ENCODE measurements around the gene SERPINA4. TPM values are rescaled to one million over a fixed set of nuclear protein-coding genes. Genes with fewer than 3 reads are reported as not detected.
A peak's percentile ranks its signal among the peaks of the same experiment; 100 is the strongest.
"Not testable (repeated sequence)": the region's sequence is repeated elsewhere in the genome, so short reads cannot be mapped to it uniquely, and the experiment has no call there.

The SERPINA4 gene
- total RNA-seq, 1 donor from 2014 or later = not detected

DNA sequence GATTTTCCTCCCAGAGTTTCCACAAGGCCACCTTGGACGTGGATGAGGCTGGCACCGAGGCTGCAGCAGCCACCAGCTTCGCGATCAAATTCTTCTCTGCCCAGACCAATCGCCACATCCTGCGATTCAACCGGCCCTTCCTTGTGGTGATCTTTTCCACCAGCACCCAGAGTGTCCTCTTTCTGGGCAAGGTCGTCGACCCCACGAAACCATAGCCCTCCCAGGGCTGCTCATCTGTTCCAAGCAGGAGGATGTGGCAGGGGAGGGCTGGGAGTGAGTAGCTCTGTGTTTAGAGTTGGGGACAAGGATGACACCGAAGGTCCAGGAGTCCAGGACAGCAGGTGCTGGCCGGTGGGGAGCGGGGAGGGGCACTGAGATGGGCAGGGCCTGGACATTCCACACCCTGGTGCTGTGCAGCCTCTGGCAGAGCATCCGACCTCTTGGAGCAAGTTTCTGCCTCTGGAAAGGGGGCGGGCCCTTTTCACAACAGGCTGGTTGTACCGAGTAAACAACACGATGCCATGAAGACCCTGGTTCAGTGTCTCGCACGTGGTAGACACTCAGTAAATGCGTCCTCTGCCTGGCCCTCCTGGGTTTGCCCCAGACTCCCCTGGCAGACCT lies 8.2 kb downstream of the SERPINA4 start:
- no peak for DNase-seq

DNA sequence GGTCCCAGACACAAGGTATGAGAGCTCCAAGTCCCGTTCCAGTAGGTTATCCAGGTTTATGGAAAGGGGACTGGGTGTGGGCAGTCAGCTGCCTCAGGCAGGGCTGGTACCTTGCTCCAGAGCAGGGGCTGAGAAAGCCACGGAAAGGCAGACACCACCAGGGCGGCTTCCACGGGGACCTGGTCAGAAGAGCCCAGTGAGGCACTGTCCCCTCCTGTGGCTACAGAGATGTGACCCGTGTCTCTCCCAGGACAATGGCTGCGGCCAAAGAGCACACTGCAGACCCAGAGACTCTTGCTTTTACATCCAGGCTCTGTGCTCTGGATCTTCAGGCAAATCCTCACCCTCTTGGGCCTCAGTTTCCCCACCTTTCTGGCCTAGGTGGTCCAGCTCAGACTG lies 8.8 kb downstream of the SERPINA4 start:
- DNase-seq = no peak

DNA sequence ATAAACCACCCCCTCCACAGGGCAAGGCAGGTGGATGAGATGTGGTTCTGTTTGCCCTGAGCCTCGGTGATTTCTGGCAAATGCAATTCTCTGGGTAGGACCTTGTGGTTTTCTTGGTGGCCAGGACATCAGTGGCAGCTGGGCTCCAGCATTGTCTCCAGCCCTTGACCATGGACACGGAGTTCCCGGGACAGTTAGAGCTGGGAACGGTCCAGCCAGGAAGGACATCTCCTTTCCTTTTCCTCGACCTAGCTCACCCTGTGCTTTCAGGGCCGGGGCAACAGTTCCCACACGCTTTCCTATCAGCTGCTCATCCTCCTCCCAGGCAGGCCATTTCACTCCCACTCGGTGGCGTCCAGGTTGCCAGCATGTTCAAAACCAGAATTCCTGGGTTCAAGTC lies 9.2 kb downstream of the SERPINA4 start:
- no peak for DNase-seq

DNA sequence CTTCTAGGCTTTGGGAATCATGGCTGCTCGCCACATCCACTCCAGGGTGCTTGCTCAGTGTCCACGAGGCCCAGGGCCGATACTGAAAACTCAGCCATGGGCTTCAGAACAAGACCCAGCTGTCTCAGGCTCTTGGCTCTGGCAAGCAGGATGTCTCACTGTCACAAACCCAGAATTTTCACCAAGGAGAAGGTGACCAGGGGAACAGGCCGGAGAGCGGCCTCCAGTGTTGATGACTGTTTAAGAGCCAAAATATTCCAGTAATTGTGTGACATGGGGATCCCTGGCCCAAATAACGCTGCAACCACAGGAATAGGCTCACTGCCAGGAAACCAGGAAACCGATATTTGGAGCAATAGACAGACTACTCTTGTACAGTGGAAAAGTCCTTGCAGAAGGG lies 10.2 kb downstream of the SERPINA4 start:
- DNase-seq = peak; percentile 32

DNA sequence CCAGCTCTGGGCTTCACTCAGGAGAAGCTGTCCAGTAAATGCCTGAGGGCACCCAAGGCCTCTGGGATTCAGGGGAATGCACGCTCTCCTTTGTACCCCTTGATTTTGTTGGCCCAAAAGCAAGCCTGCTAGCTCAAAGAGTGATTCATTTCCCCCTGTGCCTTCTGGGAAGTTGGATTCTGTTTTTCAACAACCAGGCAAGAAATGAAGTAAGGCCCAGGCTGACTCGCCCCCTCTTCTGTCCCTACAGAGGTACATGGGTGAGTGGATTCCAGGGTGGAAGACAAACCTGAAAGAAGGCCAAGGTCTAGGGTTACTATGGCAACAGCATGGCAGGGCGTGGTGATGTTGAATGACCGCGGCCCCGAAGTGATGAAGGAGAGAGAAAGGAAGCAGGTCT lies 10.7 kb downstream of the SERPINA4 start:
- peak; percentile 20 for DNase-seq

DNA sequence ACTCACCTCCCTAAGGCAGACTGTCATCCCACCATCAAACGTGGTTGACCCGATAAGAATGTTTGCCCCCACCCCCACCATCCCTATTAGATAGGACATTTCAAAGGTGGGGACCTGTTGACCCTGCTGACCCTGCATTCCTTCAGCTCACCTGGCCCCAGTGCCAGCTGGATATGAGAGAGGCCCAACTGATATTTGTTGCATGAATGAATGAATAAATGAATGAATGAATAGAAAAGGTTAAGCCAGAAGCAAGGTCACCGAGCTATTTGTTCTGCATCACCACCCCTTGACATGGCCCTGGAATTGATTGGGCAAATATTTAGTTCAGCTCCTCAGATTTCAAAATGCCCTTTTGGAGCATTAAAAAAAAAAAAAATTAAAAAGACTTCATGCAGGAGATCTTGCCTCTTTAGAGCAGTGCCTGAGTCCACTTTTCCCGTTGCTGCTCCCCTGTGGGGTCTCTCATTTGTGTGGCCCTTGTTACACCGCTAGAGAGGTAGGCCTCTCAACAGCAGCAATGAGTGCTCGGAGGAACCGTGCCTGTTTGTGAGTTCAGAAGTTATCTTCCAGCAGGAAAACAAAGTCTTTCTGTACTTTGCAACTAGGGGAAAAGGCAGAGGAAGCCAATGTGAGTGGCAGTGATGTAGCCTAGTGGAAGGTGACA lies 11.5 kb downstream of the SERPINA4 start:
- DNase-seq = no peak

DNA sequence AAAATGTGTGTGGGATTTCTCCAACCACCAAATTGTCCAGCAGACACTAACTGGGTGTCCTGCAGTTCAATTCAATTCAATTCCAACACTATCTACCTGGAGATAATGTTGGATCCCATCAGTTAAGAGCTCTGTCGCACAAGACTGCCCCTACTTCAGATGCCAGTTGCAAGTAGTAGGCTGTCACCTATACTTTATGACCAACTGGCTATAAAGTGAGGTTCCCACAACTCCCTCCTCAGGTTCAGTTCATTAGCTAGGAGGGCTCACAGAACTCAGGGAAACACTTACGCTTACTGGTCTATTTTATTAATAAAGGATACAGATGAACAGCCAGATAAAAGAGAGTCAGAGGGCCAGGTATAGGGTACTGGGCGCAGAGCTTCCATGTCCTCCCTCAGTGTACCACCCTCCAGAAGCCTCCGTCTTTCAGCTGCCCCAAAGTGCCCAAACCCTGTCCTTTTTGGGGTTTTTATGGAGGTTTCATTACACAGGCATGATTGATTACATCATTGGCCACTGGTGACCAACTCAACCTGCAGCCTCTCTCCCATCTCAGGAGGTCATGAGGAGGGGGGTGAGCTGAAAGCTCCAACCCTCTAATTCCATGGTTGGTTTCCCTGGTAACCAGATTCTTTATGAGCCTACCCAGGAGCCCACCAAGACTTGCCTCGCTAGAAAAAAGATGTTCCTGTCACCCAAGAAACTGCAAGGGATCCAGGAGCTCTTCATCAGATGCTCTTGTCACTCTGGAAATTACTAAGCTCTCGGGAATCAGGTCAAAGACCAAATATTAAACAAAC lies 12.4 kb downstream of the SERPINA4 start:
- no peak for DNase-seq

DNA sequence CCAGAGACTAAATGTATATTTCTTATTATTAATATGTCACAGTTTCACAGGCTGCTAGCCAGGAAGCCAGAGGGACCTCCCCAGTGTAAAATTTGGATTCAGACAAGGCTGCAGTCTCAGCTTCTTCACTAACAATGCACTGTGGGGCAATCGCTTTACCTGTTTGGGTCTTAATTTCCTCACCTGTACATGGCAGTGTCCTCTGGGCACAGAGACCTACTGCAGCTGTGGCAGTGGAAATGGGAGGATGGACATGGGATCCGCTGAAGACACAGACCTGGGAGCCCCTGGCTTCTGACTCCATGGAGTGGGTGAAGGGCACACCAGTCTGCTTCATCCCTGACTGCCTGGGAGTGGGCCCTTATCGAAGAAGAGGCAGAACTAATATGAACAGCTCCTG lies 13.1 kb downstream of the SERPINA4 start:
- DNase-seq = no peak

DNA sequence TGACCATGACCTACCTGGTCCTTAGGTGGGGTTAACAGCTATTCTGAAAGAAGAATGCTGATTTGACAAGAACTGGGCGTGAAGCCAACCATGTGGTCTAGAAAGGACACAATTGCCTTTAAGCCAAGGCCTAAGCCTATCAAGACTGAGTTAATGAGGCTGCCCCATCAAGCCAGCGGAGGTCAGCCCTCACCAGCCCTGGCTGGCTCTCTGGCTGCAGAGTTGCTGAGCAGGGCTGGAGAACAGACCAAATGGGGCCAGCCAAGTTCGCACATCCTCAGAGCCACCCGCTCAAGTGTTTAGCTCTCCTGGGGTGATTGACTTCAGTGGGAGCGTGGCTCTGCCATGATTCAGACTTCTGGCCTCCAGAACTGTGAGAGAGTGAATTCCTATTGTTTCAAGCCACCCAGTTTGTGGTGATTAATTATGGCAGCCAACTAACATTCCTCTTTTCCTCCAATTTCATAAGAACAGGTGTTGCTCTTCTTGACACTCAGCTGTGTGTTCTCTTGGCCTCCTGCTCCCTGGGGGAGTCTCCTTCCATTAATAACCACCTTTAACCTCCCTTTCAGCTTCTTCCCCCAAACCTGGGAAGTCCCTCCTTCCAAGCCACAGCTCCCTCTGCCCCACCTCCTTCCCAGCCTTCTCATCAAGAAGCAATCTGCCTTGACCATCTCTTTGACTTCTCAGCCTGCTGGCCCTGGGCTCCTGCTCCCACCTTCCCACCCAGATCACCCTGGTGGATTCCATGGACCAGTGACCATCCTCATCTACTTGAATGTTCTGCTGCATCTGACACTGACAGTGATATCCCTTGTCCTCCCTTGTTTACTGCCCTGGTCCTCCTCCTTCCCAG lies 14.7 kb downstream of the SERPINA4 start:
- no peak for DNase-seq

DNA sequence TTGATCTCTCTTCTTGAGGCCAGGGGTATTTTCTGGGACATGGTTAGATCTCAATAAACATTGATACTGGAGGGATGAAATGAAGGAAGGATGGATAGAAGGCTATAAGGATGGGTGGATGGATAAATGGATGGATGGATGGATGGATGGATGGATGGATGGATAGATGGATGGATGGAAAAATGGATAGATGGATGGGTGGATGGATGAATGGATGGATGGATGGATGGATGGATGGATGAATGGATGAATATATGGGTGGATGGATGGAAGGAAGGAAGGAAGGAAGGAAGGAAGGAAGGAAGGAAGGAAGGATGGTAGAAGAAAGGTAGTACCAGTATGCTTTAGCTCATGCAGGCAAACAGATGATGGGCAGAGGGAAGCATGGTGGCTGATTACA lies 16.2 kb downstream of the SERPINA4 start:
- DNase-seq = not testable (repeated sequence)

DNA sequence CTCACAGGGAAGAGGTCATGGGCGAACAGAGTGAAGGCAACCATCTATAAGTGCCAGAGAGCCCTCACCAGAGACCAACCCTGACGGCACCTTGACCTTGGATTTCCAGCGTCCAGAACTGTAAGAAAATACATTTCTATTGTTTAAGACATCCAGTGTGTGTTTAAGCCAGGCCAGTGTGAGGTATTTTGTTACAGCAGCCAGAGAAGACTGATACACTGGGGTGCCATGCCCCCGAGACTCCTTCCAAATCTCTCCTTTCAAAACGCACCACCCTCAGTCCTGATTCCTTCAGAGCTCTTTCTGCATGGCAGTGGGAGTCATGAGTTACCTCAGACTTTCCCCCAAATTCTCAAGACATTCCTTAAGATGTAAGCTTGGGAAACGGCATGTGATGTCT lies 17.5 kb downstream of the SERPINA4 start:
- no peak for DNase-seq

DNA sequence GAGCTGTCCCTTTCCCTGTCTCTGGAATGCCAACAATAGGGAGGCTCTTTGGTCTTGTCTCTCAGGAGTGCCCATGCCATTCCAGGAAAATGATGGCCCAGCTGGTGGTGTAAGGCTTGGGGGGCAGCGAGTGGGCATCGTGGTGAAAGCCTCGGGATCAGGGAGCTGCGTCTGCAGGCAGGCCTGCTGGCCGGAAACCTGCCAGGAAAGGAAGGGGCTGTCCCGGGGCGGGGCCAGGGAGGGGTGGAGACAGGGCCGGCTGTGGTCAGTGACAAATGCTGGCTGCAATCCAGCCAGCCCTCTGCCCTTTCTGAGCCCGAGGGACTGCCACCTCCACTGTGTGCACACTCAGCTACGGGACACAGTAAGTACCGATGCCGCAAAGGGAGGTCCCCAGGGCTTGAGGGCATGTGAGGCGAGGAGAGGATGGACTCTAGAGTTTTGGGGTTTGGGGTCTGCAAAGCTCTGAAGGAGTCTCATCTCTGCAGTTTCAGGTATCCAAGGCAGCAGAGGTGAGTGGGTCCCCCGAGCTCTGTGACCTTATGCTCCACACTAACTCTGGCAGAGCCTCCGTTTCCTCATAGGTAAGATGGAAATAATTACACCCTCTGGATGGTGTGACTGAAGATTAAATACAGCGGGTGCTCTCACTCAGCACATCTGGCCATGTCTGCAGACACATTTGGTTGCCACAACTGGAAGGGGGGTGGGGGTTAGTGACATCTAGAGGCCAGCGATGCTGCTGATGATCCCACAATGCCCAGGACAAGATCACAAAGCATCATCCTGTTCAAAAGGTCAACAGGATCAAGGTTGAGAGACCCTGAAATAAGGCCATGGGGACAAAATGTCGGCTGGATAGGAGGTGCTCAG lies 20.1 kb downstream of the SERPINA4 start, which contains the start of gene SERPINA5:
TSS of gene SERPINA5 (plus strand) at position 300 of the 873 bp plus-strand sequence. CDS start 5,937 bp downstream, outside the sequence.
- DNase-seq = peak; percentile 28

DNA sequence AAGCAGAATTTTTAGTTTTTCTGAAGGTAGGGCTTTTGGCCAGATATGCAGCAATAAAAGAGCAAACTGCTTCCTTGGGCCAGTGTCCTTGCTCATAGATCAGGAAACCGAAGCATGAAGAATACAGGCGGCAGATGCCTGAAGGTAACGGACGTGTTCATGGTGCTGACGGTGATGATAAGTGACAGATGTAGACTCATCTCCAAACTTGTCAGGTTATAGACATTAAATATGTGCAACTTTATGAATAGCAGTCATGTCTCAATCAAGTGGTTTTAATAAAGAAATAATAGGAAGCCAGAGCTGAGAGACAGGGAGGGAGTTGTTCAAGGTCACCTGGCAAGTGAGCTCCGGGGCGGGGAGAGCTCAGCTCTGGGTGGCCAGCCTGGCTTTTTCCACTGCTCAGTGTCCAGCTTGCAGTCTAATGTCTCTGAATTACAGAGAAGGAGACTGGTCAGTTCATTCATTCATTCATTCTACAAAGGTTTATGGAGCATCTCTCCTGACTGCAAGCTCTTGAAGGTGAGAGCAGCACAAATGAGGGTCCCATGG lies 21.0 kb downstream of the SERPINA4 start:
- no peak for DNase-seq

DNA sequence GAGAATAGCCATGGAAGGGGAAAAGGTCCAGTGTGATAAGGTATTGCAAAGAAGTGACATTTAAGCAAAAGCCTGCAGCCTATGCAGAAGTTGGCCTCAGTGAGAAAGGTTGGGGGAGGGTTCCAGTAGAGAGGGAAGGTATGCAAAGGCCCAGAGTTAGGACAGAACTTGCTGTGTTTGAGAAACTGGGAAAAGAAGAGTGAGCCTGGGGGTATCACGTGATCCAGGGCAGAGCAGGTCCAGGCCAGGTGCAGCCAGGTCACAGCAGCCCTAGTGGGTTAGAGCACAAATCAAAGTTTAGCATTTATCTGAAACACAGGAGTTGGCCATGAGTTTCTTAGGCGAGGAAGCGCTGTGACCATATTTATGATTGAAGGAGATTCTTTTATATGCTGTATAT lies 21.6 kb downstream of the SERPINA4 start:
- DNase-seq = no peak

DNA sequence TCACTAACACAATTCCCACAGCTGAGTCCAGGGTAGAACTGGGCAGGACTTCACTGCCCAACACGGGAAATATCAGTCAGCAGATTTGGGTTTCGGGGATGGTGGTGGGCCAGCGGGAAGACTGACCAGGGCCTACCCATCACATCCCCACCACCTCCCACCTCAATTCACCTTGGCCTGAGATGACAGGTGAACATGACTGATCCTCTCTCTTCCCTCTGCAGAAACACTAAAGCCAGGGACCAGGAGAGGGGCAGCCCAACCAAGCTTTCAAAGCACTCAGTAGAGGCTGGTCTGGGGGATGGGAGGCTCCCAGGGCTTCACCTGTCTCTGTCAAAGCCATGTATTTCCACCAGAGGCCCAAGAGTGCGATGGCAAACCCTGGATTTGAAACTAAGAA lies 22.3 kb downstream of the SERPINA4 start:
- DNase-seq = no peak

DNA sequence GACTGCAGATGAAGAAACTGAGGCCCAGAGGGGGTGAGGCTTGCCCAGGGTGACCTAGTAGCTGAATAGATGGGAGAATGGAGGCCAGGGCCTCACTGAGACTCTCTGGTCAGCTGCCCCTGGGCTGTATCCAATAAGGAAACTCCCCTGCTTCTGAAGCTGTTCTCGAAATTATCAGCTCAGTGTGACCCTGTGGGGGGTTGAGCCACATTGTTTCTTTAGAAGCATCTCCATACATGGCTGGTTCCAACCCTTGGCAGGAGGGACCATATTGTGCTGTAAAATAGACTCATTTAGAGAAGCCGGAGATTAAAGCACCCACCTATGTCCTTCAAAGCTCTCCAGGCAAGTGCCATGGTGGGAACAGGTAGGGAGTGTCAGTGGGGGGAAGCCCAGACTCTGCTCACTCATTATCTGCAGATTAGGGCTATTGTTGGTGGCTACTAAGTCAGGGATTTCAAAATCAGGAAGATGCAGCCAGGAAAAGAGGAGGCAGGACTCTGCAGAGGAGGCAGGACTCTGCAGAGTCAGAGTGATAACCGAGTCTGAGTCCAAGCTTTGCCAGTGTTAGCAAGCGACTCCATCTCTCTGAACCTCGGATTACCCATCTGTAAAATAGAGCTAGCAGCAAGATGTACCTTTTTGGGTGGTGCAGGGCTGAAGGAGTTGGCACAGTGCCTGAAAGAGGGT lies 23.5 kb downstream of the SERPINA4 start:
- no peak for DNase-seq

DNA sequence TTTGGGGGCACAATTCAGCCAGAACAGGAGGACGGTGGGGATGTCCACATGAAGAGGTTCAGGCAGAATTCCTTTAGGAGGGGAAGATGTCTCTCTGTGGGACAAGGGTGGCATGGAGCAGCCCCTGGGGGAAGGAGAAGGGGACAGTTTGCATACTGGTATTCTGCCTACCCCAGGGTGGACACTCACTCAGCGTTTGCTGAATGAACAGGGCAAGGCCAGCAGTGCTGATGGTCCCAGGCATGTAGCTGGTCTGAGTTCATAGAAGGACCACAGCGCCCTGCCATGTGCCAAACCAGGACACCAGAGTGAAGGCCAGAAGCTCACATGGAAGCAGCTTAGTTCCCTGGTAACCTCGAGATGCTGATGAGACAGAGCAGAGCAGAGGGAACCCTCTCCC lies 25.4 kb downstream of the SERPINA4 start:
- no peak for DNase-seq

DNA sequence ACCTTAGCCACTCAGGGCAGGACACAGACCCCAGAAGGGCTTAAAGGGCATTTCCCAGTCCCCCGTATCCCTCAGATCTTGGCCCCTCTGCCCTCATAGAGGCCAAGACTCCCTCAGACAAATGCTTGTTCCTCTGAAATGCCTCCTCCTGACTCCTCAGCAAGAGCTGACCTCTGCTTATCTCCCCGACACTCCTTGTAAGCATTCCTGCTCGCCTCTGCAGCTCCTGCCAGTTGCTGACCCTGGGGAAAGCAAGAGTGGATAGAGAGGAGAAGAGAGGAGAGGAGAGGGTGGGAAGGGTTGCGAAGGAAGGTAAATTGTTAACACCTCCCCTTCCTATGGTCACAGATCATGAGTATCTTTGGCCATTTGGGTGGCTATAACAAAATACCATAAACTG lies 27.1 kb downstream of the SERPINA4 start:
- DNase-seq = no peak

DNA sequence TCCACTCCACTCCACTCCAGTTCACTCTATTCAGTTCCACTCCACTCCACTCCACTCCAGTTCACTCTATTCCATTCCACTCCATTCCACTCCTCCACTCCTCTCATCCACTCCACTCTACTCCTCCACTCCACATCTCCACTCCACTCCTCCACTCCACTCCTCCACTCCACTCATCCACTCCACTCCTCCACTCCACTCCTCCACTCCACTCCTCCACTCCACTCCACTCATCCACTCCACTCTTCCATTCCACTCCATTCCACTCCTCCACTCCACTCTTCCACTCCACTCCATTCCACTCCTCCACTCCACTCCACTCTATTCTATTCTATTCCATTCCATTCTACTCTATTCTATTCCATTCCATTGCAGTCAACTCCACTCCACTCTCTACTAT lies 29.8 kb downstream of the SERPINA4 start:
- no peak for DNase-seq

DNA sequence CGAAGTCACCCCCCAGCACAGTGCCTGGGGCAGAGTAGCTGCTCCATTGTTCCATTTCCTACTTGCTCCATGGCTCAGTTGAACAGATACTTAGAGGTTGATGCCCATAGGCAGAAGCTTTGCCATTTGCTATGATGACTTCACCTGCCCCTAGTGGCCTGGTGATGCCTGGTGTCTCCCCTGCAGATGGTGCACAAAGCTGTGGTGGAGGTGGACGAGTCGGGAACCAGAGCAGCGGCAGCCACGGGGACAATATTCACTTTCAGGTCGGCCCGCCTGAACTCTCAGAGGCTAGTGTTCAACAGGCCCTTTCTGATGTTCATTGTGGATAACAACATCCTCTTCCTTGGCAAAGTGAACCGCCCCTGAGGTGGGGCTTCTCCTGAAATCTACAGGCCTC lies 30.6 kb downstream of the SERPINA4 start:
- no peak for DNase-seq

All from tongue (tissue), 2 donors.